Natural killer cell (primary cell): Measurements from ENCODE around the gene MYL10. TPM values are rescaled to one million over a fixed set of nuclear protein-coding genes. Genes with fewer than 3 reads are reported as not detected.

Experiments
- ATAC-seq, 3 donors: fragments of 150-1000 bp in 2 of 3; fragments of 200-7000 bp in 1 of 3; cut with Tn5 transposase; 1 replicate in 1 of 3; 2 replicates in 2 of 3; pipeline ENCODE4 v1.10.0; 2021; ENCODE audit warnings: mild to moderate bottlenecking in 2 of 3, moderate library complexity in 2 of 3
- DNase-seq, 2 donors: peaks; one replicate each; pipeline versions ENCODE4 v3.0.0 to v3.0.0-alpha.2; 2013 to 2021; ENCODE audit warnings: mixed read lengths in 1 of 2
- H3K27ac ChIP-seq: one replicate; pipeline ENCODE4 v1.5.1; 2013; ENCODE audit warnings: mild to moderate bottlenecking, low read length
- H3K27me3 ChIP-seq: one replicate; pipeline ENCODE4 v1.6.1; 2013; ENCODE audit warnings: low read length; ENCODE audit not compliant: control insufficient read depth, insufficient read depth
- H3K36me3 ChIP-seq: one replicate; pipeline ENCODE4 v1.6.1; 2013; ENCODE audit warnings: low read length; ENCODE audit not compliant: control insufficient read depth, insufficient read depth
- H3K4me1 ChIP-seq: one replicate; pipeline ENCODE4 v1.6.1; 2013; ENCODE audit warnings: low read length; ENCODE audit not compliant: control insufficient read depth, insufficient read depth
- H3K4me3 ChIP-seq: one replicate; pipeline ENCODE4 v1.5.1; 2013; ENCODE audit warnings: low read length
- H3K9me3 ChIP-seq: one replicate; pipeline ENCODE4 v1.6.1; 2013; ENCODE audit warnings: low read length; ENCODE audit not compliant: control insufficient read depth, insufficient read depth
- H3K27ac Mint-ChIP-seq, 2 donors: one replicate each; pipeline ENCODE4 v1.8.0; 2022; ENCODE audit warnings: mild to moderate bottlenecking in 2 of 2, mixed read lengths in 2 of 2, moderate library complexity in 1 of 2
- H3K27me3 Mint-ChIP-seq, 2 donors: one replicate each; pipeline ENCODE4 v1.8.0; 2022; ENCODE audit warnings: low read depth in 2 of 2, mixed read lengths in 2 of 2
- H3K36me3 Mint-ChIP-seq: one replicate; pipeline ENCODE4 v1.8.0; 2022; ENCODE audit warnings: mixed read lengths
- H3K4me1 Mint-ChIP-seq, 2 donors: one replicate each; pipeline ENCODE4 v1.8.0; 2022; ENCODE audit warnings: mixed read lengths in 2 of 2
- H3K4me3 Mint-ChIP-seq: one replicate; pipeline ENCODE4 v1.8.0; 2022; ENCODE audit warnings: mild to moderate bottlenecking, moderate library complexity, mixed read lengths
- H3K9me3 Mint-ChIP-seq, 2 donors: one replicate each; pipeline ENCODE4 v1.8.0; 2022; ENCODE audit warnings: mixed read lengths in 2 of 2
- CTCF ChIP-seq: fragments of 200-600 bp; IDR thresholded peaks from one replicate; pipeline ENCODE4 v1.8.0; 2022; ENCODE audit warnings: antibody characterized with exemption
- WGBS: methylation state at CpG from one replicate; pipeline ENCODE4 v1.1.7; 2013; ENCODE audit warnings: missing lambda C conversion rate; ENCODE audit not compliant: insufficient coverage; 5-methylcytosine and 5-hydroxymethylcytosine counted together
- intact Hi-C: fragments of 100-400 bp; cut with micrococcal nuclease; formaldehyde crosslinking; loops from one replicate; pipeline ENCODE4 v1.14.2; 2022
- total RNA-seq, 4 donors: library from RNA; stranded (reverse); fragments of 120-200 nt in 1 of 4; gene quantifications; one replicate each; pipeline versions ENCODE4 v1.2.3 to v1.2.4, GENCODE V29; 2013 to 2022

The MYL10 gene
- total RNA-seq, 3 donors from 2014 or later (not counting 1 experiment from before 2014, with no cell fraction given): not detected

GRCh38 chr7:101614098-101614938 lies 14.8 kb downstream of the MYL10 start:
- Mint-ChIP-seq H3K27ac (no peak overlapping the region), H3K27me3 (peaks cover 0 to 5% of the 10 kb centered on the region in 2 donors), H3K36me3 (no peaks in the 10 kb centered on the region), H3K9me3 (no peaks in the 10 kb centered on the region), H3K4me3 (no peak overlapping the region), H3K4me1 (no peaks in the 10 kb centered on the region)
- TF ChIP-seq CTCF: no peak
- Histone ChIP-seq H3K4me3 (no peak overlapping the region), H3K27ac (no peak overlapping the region), H3K27me3 (no peaks in the 10 kb centered on the region), H3K36me3 (no peaks in the 10 kb centered on the region), H3K4me1 (no peaks in the 10 kb centered on the region), H3K9me3 (no peaks in the 10 kb centered on the region)
- ATAC-seq (no peak), DNase-seq (no peak)
- whole genome bisulfite sequencing: 88% methylated on average over 10 of the region's 13 CpGs
- intact Hi-C loops: no loop called here

GRCh38 chr7:101612885-101613515 lies 16.1 kb downstream of the MYL10 start:
- intact Hi-C loops: no loop called here
- H3K4me1 ChIP-seq: no peaks in the 10 kb centered on the region
- no peaks in the 10 kb centered on the region for H3K36me3 ChIP-seq
- 83% methylated on average over 13 of the region's 13 CpGs for WGBS
- Mint-ChIP-seq H3K4me1 (no peaks in the 10 kb centered on the region), H3K9me3 (no peaks in the 10 kb centered on the region), H3K27me3 (peaks cover 0 to 5% of the 10 kb centered on the region in 2 donors), H3K27ac (no peak overlapping the region), H3K36me3 (no peaks in the 10 kb centered on the region), H3K4me3 (no peak overlapping the region)
- DNase-seq (no peak), ATAC-seq (no peak)
- no peak overlapping the region for H3K27ac ChIP-seq
- TF ChIP-seq CTCF: no peak
- no peaks in the 10 kb centered on the region for H3K9me3 ChIP-seq
- H3K27me3 ChIP-seq: no peaks in the 10 kb centered on the region
- no peak overlapping the region for H3K4me3 ChIP-seq

- Mint-ChIP-seq H3K27me3 (no peaks in the 10 kb centered on the region), H3K36me3 (no peaks in the 10 kb centered on the region), H3K27ac (no peak overlapping the region), H3K4me1 (no peaks in the 10 kb centered on the region), H3K9me3 (no peaks in the 10 kb centered on the region), H3K4me3 (no peak overlapping the region)
- Histone ChIP-seq H3K4me1 (no peaks in the 10 kb centered on the region), H3K27me3 (no peaks in the 10 kb centered on the region), H3K9me3 (no peaks in the 10 kb centered on the region), H3K4me3 (no peak overlapping the region), H3K36me3 (no peaks in the 10 kb centered on the region), H3K27ac (no peak overlapping the region)
- TF ChIP-seq CTCF: no peak
- ATAC-seq (no peak), DNase-seq (no peak)
- 87% methylated on average over 12 of the region's 12 CpGs for WGBS
- intact Hi-C loops: no loop called here
Observed at GRCh38 chr7:101608772-101609713, 20.1 kb downstream of the MYL10 start.
